ENCODE results near the gene CPSF4L.
A peak's percentile ranks its signal among the peaks of the same experiment; 100 is the strongest.
"Not testable (repeated sequence)": the region's sequence is repeated elsewhere in the genome, so short reads cannot be mapped to it uniquely, and the experiment has no call there.

Gene CPSF4L, protein sequence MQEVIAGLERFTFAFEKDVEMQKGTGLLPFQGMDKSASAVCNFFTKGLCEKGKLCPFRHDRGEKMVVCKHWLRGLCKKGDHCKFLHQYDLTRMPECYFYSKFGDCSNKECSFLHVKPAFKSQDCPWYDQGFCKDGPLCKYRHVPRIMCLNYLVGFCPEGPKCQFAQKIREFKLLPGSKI

DNA sequence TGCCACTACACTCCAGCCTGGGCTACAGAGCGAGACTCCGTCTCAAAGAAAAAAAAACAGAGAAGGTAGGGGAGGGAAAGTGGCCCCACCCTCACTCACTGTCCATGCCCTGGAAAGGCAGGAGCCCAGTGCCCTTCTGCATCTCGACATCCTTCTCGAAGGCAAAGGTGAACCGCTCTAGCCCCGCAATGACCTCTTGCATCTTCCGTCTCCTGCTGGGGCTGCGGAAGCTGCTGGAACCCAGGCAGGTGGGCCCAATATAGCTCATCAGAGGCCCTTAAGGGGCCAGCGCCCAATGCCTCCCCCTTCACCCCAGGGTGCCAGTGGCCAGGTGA, at the start of gene CPSF4L:
CPSF4L (minus strand) TSS at position 264 of the 335 bp plus-strand sequence; CDS start at position 202, 62 bp downstream.
- no peak for DNase-seq (ENCODE audit: low spot score)
- FAIRE-seq: no peak

DNA sequence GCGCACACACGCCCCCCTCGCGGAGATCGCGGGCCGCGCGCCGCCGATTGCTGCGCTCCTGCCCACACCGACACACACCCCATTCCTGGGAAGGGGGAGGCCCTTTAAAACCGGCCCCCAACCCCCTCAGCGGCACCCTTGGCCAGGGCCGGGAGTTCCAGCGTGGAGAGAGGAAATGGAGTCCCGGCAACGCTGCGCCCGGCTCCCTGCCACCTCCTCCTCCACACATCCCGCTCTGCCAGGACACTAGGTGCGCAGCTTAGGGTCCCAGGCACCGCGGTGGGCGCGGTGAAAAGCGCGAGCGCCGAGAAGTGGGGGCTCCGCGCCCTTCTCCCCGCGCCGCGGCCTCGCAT, 49.7 kb upstream of the CPSF4L start:
- DNase-seq (ENCODE audit: low spot score) (no peak), FAIRE-seq (no peak)

DNA sequence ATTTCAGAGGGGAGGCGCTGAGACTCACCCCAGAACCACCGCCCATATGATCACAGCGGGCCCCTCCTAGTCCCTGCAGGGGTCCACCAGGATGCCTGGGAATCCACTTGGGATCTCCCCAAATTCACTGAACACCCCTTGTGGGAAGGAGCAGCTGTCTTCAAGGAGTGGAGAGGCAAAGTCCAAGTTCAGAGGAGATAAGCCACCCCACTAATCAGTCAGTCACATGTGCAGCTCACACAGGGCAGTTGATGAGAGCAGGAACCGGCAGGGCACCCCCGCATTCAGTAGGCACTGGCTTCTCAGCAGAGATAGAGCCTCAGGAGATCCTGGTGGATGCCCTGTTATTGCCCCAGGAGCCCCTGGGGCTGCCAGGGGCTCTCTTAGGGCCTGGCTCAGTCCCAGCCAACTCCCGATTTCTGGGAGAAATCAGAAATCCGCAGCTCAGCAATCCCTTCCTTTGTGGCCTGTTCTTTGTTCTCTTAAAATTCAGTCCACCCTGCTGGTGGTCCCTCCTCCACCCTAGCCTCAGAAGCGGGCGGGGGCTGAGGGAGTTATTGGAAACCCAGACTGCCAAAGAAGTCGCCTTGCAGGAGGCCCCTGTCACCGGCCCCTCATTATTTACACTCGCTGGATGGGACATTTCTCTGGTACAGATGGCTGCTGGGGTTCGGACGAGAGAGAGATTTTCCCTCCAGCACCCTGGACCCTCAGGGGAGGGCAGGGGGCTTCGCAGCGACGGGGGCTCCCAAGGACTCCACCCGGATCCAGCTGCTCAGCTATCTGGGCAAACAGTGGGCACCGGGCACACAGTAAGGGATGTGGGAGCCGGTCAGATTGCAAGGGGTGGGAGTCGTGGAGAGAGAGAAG, 48.3 kb upstream of the CPSF4L start:
- FAIRE-seq (no peak), DNase-seq (ENCODE audit: low spot score) (no peak)

DNA sequence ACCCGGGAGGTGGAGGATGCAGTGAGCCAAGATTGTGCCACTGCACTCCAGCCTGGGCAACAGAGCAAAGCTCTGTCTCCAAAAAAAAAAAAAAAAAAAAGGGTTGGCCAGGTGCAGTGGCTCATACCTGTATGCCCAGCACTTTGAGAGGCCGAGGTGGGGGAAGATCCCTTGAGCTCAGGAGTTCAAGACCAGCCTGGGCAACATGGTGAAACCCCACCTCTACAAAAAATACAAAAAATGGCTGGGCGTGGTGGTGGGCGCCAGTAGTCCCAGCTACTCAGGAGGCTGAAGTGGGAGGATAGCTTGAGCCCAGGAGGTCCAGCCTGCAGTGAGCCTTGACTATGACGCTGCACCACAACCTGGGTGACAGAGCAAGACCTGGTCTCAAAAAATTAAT, 47.3 kb upstream of the CPSF4L start:
- not testable (repeated sequence) for DNase-seq (ENCODE audit: low spot score); FAIRE-seq

DNA sequence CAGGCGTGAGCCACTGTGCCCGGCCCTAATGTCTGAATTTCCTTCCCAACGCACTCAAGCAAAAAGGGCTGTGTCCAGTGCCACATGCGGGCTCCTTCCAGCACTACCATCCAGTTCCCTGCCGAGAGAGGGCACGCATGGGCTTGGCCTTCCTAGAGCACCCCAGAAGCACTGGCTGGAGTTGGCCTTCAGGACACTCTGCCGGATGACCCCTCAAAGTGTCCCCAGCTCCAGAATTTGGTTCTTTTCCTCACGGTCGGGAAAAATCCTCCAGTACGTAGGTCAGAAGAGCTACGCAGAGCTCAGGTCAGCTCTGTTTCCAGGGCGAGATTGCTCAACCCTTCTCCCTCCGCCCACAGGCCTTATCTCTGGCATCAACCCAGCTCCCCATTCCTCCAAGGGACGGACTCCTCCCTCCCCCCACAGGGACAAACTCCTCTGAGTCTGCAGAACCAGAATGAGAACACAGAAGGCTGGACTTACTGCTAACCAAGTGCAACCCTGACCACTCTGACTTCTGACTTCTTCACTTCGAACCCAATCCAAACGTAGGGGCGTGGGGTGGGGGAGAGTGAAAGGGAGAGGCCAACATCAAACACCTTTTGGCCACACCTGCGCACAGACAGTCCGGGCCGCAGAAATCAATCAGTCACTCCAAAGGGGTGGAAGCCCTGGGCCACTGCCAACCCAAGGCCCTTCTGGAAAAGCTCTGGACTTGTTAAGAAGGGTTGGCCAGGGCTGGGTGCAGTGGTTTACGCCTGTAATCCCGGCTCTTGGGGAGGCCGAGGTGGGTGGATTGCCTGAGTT, 46.5 kb upstream of the CPSF4L start:
- FAIRE-seq (peak; percentile 62), DNase-seq (ENCODE audit: low spot score) (peak; percentile 79)

DNA sequence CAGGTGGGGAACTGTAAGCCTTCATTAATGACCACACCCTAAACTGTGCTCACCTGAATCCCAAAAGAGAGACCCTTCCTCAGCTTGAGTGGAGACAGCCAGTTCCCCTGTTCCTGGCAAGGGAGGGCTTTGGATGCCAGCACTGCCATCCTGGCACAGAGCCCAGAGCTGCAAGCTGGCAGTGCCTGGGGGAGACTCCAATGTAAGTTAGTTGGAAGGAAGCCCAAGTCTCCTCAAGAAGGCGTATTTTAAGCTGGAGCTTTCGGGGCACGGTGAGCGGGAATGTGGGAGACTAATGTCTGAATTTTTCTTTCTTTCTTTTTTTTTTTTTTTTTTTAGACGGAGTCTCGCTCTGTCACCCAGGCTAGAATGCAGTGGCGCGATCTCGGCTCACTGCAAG, 45.5 kb upstream of the CPSF4L start:
- no peak for FAIRE-seq
- no peak for DNase-seq (ENCODE audit: low spot score)

DNA sequence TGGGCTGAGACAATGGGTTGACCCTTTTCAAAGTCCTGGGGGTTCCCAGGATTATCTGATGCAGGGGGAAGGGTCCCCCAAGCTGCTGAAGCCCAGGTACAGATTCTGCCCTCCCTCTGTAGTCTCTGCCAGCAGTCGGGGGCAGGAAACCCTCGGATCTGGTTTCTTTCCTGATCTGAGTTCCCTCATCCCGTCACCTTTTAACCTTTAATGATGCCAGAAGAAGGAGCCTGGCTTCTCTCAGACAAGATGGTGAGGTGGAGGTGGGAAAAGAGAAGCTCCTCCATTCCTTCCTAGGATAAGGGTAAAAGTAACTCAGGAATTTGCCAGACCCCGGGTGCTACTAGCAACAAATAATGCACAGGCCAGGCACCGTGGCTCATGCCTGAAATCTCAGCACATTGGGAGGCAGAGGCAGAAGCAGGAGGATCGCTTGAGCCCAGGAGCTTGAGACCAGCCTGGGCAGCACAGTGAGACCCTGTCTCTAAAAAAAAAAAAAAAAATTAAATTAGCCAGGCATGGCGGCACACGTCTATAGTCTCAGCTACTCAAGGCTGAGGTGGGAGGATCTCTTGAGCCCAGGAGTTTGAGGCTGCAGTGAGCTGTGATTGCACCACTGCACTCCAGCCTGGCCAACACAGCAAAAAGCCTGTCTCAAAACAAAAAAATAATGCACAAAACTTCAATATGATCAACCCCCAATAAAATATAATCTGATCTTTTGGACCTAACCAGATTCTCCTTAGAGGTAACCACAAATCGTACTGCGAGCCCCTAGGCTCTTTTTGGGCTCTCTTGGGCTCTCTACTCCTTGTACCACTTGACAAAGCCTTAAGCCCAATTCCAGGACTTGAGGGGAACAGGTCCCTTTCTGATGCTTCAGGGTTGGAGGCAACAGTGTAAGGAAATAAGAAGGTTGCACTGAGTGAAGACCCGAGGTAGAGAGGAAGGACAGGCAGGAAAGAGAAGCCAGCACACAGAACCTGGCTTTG, 44.5 kb upstream of the CPSF4L start:
- DNase-seq (ENCODE audit: low spot score) (no peak), FAIRE-seq (no peak)

DNA sequence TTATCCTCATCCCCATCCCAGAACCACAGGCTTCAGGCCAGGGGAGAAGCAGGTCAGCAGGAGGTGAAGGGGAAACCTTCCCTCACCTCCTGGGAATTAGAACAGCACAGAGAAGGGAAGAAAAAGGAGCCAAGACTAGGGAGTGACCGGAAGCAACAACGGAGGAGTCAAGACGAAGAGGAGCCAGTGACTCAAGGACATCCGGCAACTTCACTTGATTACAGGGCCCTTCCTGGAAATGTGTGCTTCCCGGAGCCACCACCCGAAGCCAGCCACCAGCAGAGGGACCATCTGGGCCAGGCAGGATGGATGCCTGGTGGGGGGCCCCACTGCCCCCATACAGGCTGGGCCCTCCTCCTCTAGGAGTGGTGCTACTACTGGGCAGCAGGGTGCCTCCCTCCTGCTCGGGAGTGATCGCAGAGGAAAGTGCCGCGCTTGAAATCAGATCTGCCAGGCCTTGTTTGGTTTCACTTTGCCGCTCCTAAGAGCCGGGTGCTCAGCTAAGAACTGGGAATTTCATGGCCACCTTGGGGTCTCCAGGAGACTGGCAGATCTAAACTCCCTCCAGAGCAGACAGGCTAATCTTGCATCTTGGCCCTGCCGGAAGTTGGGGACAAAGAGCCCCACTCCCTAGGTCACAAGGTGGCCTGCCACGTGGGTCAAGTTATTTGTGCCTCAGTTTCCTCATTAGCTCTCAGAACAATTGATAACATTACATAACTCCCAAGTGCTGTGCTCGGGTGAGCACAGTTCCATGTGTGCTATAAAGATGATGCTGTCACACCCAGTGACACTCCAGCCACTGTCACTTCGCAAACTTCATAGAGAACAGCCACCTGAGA, 43.5 kb upstream of the CPSF4L start:
- FAIRE-seq (peak; percentile 78), DNase-seq (ENCODE audit: low spot score) (peak; percentile 82)

DNA sequence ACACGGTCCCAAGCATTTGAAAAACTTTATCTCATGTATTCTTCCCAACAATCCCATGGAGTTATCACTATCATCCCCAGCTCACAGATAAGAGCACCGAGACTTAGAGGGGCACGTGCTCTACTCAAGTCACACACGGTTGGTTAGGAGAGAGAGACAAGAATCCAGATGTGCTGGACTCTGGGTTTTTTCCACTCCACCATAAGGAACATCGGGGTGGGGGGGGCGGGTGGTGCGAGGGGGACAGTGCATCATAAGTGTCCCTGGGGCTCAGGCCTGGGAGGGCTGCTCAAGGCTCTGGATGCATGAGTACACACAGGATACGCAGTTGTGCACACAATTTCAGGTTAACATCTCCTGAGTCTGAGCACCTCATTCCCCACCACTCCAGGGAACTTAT, 42.8 kb upstream of the CPSF4L start:
- DNase-seq (ENCODE audit: low spot score) (no peak), FAIRE-seq (no peak)

DNA sequence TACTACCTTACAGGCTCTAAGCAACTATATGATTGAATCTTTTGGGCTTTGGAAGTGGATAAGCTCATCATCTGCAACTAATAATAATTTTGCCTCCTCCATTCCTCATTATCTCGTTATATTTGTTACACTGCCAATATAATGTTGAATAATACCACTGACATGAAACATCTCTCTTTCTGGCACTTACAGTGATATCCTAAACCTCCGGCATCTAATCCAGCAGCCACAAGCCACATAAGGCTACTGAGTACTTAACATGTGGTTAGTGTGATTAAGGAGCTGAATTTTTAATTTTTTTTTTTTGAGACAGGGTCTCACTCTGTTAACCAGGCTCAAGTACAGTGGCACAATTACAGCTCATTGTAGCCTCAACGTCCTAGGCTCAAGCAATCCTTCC, 40.5 kb upstream of the CPSF4L start:
- FAIRE-seq (no peak), DNase-seq (ENCODE audit: low spot score) (no peak)

DNA sequence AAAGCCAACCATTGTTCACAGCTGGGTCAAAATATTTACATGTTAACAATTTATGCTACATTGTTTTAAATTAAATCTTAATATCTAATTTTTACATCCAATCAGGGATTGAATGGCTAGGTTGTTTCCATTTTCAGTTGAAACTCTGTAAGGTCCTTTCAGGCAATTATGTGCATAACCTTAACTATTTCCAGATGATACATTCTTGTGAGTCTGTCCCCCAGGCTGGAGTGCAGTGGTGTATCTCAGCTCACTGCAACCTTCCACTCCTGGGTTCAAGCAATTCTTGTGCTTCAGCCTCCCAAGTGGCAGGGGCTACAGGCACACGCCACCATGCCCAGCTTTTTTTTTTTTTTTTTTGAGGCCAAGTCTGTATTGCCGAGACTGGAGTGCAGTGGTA, 39.7 kb upstream of the CPSF4L start:
- no peak for FAIRE-seq
- DNase-seq (ENCODE audit: low spot score): no peak

DNA sequence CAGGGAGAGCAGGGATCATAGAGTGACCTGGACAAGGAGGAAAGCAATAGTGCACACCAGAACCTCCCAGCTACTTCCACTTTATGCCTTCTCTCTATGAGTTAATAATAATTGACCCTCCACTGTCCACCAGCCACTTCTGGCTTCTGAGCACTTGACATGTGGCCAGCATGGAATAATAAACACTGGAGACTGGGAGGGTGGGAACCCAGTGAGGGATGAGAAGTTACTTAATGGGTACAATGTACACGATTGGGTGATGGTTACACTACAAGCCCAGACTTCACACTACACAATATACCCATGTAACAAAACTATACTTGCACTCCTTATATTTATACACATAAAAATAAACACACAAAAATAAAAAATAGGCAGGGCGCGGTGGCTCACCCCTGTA, 38.7 kb upstream of the CPSF4L start:
- DNase-seq (ENCODE audit: low spot score) (no peak), FAIRE-seq (no peak)

DNA sequence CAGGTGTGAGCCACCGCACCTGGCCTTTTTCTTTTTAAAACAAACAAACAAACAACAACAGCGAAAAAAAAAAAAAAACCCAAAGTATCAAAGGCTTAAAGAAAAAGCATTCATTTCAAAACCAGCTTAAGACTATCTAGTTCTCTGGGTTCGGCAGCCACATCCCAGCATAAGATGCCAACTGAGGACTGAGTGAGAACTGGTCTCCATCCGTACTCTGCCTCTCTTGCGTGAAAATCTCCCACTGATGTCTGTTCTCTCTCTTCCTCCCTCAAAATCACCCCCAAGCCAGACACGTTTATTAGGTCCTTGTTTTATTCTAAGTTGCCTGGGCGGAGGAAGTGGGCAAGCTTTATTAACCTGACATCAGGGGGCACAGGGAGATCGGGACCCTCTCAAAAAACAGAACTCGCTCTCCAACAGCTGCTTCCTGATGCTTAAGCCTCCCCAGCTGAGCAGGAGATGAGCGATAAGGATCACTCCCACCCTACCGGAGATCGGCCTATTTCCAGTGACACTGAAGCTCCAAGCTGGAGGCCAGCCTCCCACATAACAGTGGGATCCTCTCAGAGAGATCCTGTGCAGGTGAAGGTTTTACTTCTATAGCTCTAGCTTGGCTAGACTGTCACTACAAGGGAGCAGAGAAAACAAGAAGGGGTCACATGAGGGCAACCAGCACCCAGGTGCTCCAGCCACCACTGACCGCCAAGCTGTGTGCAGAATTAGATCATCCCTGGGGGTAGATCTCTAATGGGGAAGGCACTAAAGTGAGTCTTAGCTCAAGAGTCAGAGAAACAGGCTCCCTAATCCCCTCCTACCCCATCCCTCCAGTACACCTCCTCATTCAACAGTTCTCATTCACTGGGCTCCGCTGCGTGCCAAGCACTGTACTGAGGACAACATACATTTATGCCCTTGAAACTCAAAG, 36.5 kb upstream of the CPSF4L start:
- FAIRE-seq (no peak), DNase-seq (ENCODE audit: low spot score) (no peak)

DNA sequence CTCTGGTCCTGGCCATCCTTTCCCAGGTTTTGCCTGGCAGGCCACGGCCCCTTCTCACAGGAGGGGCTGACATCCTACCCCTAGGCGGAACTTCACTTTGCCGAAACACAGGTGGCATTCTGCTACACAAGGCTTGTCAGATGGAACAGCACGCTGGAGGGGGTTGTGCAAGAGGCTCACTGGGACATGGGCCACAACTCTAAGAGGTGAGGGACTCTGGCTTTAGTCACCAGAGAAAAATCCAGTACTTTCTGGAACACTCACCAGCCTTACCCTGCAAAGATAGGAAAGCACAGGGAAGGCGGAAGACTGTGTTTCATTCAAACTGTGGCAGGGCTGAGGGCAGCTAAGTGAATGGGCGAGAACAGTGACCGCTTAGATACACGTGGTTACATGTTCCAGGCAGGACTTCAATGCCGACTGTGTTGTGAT, 31.8 kb upstream of the CPSF4L start:
- FAIRE-seq (no peak), DNase-seq (ENCODE audit: low spot score) (no peak)

DNA sequence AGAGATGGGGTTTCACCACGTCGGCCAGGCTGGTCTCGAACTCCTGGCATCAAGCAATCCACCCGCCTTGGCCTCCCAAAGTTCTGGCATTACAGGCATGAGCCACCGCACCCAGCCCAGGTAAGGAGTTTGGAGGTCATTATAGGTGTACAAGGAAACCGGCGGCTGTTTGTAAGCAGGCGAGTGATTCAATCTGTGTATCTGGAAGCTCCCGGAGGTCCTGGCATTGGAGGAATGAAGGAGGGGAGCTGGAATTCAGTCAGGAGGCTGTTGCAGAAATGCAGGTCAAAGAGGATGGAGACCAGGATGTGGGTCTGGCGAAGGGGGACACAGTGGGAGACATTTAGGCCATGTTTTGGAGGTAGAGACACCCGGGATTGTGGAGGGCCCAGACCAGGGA, 31.4 kb upstream of the CPSF4L start:
- FAIRE-seq (no peak), DNase-seq (ENCODE audit: low spot score) (no peak)

DNA sequence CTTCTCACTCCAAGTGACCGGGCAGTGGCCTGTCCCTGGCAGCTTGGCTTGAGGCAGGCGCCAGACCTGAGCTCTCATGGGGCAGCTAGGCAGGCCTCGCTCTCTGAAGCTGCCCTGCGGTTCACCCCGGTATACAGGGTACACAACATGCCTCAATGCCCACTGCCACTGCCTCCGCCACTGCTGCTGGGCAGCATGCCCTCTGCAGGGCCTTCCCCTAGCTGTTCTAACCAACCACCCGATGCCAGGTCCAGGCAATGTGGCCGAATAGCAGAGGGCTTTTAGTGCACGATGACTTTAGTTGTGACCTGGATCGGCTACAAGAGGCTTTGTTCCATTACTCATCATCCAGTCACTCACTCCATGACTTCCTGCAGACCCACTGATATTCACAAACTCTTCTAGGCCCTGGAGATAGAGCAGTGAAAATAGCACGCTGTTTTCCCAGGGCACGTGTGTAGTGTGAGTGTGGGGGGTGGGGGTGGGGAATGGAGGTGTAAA, 30.4 kb upstream of the CPSF4L start:
- FAIRE-seq: no peak
- peak; percentile 73 for DNase-seq (ENCODE audit: low spot score)

DNA sequence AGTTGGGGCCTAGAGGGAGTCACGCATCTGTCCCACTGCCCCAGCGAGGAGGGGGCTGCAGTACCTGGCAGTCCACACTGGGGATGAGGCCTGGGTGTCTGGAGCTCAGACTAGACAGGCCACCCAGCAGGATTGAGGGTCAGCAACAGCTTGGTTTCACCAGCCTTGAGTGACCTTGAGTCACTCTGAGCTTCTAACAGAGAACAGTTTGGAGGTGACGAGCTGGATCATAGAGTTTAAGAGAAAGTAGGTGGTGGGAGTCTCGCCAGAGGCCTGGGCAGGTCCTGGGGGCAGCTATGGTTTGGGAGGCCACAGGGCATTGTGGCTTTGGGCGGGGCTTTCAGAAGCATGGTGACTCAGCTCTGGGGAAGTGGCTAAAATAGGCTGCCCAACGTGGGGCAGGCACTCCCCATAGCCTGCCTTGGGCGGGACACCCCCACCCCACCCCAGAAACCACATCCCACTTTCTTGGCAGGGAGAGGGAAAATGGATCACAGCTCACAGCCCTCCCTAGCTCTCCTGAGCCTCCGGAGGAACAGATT, 29.7 kb upstream of the CPSF4L start:
- DNase-seq (ENCODE audit: low spot score) (peak; percentile 97), FAIRE-seq (peak; percentile 93)

DNA sequence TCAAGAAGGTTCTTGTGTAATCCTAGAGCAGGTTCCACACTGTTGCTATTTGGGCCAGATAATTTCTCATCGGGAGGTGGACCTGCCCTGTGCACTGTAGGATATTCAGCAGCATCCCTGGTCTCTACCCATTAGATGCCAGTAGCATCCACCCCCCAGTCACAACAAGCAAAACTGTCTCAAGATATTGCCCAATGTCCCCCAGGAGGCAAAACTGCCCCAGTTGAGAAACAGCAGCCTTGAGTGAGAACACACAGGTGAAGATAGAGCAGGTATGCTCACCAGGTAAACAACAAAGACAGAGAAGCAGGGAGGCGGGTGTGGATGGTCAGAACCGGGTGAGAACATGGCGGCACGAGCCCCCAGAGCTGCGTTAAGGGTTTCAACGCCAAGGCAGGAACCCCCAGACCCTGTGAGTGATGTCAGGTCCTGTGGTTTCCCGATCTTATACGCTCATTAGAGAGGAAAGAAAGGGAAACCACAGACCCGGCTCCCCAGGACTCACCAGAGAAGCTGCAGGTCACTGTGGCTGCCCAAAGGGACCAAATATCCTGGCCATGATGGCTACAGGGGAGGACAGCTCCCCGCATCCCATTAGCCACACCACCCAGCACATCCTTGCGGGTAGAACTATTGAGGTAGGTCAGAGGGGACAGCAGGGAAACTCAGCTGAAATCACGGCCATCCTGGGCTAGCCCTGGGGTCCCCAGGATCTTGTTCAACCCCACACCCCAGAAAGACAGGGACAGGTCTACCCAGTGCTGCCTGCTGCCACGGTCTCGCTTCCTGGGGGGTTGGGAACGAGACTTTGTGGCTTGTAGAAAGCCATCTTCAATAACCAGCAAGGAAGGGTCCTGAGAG, 28.9 kb upstream of the CPSF4L start:
- FAIRE-seq: peak; percentile 42
- DNase-seq (ENCODE audit: low spot score): no peak

Measured in urothelium cell line (cell line).